HCT116 (cell line): Measurements from ENCODE around the gene GALNT7. TPM values are rescaled to one million over a fixed set of nuclear protein-coding genes. Genes with fewer than 3 reads are reported as not detected.

Experiments
- ATAC-seq: fragments of 200-7000 bp; cut with Tn5 transposase; 2 replicates; pipeline ENCODE4 v1.9.1; 2020; ENCODE audit warnings: mild to moderate bottlenecking, moderate library complexity
- BruUV-seq: library from RNA; stranded (reverse); fragments of 400-500 nt; replicated peaks from 2 replicates; lab custom pipeline; 2021; lab: Mats Ljungman, UMichigan
- CTCF ChIA-PET: fragments of 300-600 bp; sonication (Branson Sonifier 250); formaldehyde crosslinking; loops from one replicate; lab custom pipeline; 2021; ENCODE audit warnings: antibody characterized with exemption; lab: Charles Lee
- POLR2A ChIA-PET: fragments of 300-600, 350-600 bp; sonication (Branson Sonifier 250); formaldehyde crosslinking; loops from one replicate; lab custom pipeline; 2021; ENCODE audit warnings: antibody characterized with exemption; lab: Charles Lee
- RAD21 ChIA-PET, 2 experiments: fragments of 300-600 bp; sonication (Branson Sonifier 250); formaldehyde crosslinking; loops; one replicate each; lab custom pipeline; 2023; ENCODE audit warnings: low total read pairs in 2 of 2; ENCODE audit not compliant: uncharacterized antibody in 2 of 2, unreplicated experiment in 2 of 2, low non-redundant PET in 1 of 2; lab: Charles Lee
- DNase-seq: peaks from one replicate; pipeline ENCODE4 v3.0.0-alpha.2; 2010; ENCODE audit warnings: low read depth, low spot score
- H2AFZ ChIP-seq: fragments of 200-600 bp; shearing (Covaris generic), sonication (generic); 2 replicates; pipeline ENCODE4 v1.6.1; 2017; ENCODE audit warnings: low read depth, mixed run types, mixed read lengths, antibody characterized with exemption, low read length; ENCODE audit not compliant: poor library complexity, severe bottlenecking
- H3K27ac ChIP-seq: 2 replicates; pipeline ENCODE4 v1.5.1; 2012; ENCODE audit warnings: low read depth, low read length
- H3K27me3 ChIP-seq: fragments of 200-600 bp; sonication (generic); 2 replicates; pipeline ENCODE4 v1.6.1; 2016; ENCODE audit warnings: mixed run types, low read length, mixed read lengths; ENCODE audit not compliant: insufficient read depth
- H3K36me3 ChIP-seq, 2 experiments: fragments of 200-500 bp in 1 of 2; fragments of 200-600 bp in 1 of 2; sonication (Bioruptor generic) in 1 of 2; sonication (generic) in 1 of 2; 2 replicates each; pipeline versions ENCODE4 v1.5.1 to v1.6.1; 2014 to 2016; ENCODE audit warnings: low read length in 2 of 2, inconsistent platforms in 1 of 2, mixed read lengths in 1 of 2, mixed run types in 1 of 2; ENCODE audit not compliant: insufficient read depth in 2 of 2, control insufficient read depth in 1 of 2
- H3K4me1 ChIP-seq, 2 experiments: fragments of 200-600 bp in 1 of 2; sonication (generic) in 1 of 2; 2 replicates each; pipeline versions ENCODE4 v1.5.1 to v1.6.1; 2012 to 2017; ENCODE audit warnings: low read length in 2 of 2, inconsistent platforms in 1 of 2, mild to moderate bottlenecking in 1 of 2, mixed read lengths in 1 of 2, mixed run types in 1 of 2, moderate library complexity in 1 of 2; ENCODE audit not compliant: insufficient read depth in 2 of 2, control insufficient read depth in 1 of 2
- H3K4me2 ChIP-seq: fragments of 200-600 bp; sonication (generic); 2 replicates; pipeline ENCODE4 v1.6.1; 2017; ENCODE audit warnings: mixed run types, low read length, mixed read lengths
- H3K4me3 ChIP-seq, 2 experiments: fragments of 200-600 bp in 1 of 2; sonication (generic) in 1 of 2; replicated peaks in 1 of 2; 2 replicates each; pipeline ENCODE4 v1.5.1; 2011 to 2016; ENCODE audit warnings: low read length in 2 of 2, control low read depth in 1 of 2, low read depth in 1 of 2, mild to moderate bottlenecking in 1 of 2, mixed read lengths in 1 of 2, mixed run types in 1 of 2
- H3K79me2 ChIP-seq: fragments of 200-600 bp; sonication (generic); 2 replicates; pipeline ENCODE4 v1.6.1; 2017; ENCODE audit warnings: mild to moderate bottlenecking, mixed run types, low read length, moderate library complexity, mixed read lengths; ENCODE audit not compliant: insufficient read depth
- H3K9ac ChIP-seq: fragments of 200-600 bp; sonication (generic); 2 replicates; pipeline ENCODE4 v1.6.1; 2016; ENCODE audit warnings: low read length, mixed read lengths
- H3K9me2 ChIP-seq: fragments of 200-600 bp; sonication (generic), shearing (Covaris generic); 2 replicates; pipeline ENCODE4 v1.6.1; 2017; ENCODE audit warnings: mixed run types, mild to moderate bottlenecking, moderate library complexity; ENCODE audit not compliant: insufficient read depth
- H3K9me3 ChIP-seq, 2 experiments: fragments of 200-500 bp in 1 of 2; fragments of 200-600 bp in 1 of 2; sonication (Bioruptor generic) in 1 of 2; sonication (generic) in 1 of 2; 2 replicates each; pipeline ENCODE4 v1.6.1; 2014 to 2017; ENCODE audit warnings: low read length in 2 of 2, mixed read lengths in 2 of 2, inconsistent platforms in 1 of 2, low read depth in 1 of 2, mild to moderate bottlenecking in 1 of 2, mixed run types in 1 of 2, moderate library complexity in 1 of 2; ENCODE audit not compliant: control insufficient read depth in 1 of 2, insufficient read depth in 1 of 2
- H4K20me1 ChIP-seq: fragments of 200-600 bp; sonication (generic), shearing (Covaris generic); 2 replicates; pipeline ENCODE4 v1.6.1; 2017; ENCODE audit warnings: mixed run types, mild to moderate bottlenecking, moderate library complexity; ENCODE audit not compliant: insufficient read depth
- ATF3 ChIP-seq: IDR thresholded peaks from 2 replicates; pipeline ENCODE4 v1.6.1; 2012
- CEBPB ChIP-seq: IDR thresholded peaks from 2 replicates; pipeline ENCODE4 v1.6.1; 2012; ENCODE audit warnings: low read depth
- CTCF ChIP-seq, 3 experiments: fragments of 200-600 bp in 1 of 3; sonication (generic) in 1 of 3; IDR thresholded peaks in 2 of 3; conservative IDR thresholded peaks in 1 of 3; 2 replicates each; pipeline ENCODE4 v1.5.1; 2012 to 2017; ENCODE audit warnings: low read depth in 2 of 3, low read length in 2 of 3, antibody characterized with exemption in 1 of 3, borderline replicate concordance in 1 of 3, control low read depth in 1 of 3, mild to moderate bottlenecking in 1 of 3, mixed read lengths in 1 of 3, mixed run types in 1 of 3, moderate library complexity in 1 of 3; ENCODE audit not compliant: insufficient read depth in 1 of 3
- ELF1 ChIP-seq: IDR thresholded peaks from 2 replicates; pipeline ENCODE4 v1.6.1; 2012; ENCODE audit warnings: low read depth, borderline replicate concordance
- EZH2 ChIP-seq: fragments of 200-600 bp; sonication (generic); IDR thresholded peaks from 2 replicates; pipeline ENCODE4 v1.6.1; 2017; ENCODE audit warnings: antibody characterized with exemption, mixed run types
- EZH2phosphoT487 ChIP-seq: fragments of 200-600 bp; IDR thresholded peaks from 2 replicates; pipeline ENCODE4 v1.6.1; 2018; ENCODE audit warnings: antibody characterized with exemption, borderline replicate concordance
- JUND ChIP-seq: IDR thresholded peaks from 2 replicates; pipeline ENCODE4 v1.6.1; 2012
- MAX ChIP-seq: IDR thresholded peaks from 2 replicates; pipeline ENCODE4 v1.6.1; 2012
- POLR2AphosphoS5 ChIP-seq: IDR thresholded peaks from 2 replicates; pipeline ENCODE4 v1.6.1; 2011; ENCODE audit warnings: mild to moderate bottlenecking, low read depth, low read length, moderate library complexity
- RAD21 ChIP-seq: IDR thresholded peaks from 2 replicates; pipeline ENCODE4 v1.6.1; 2012; ENCODE audit warnings: low read depth, mild to moderate bottlenecking
- REST ChIP-seq: IDR thresholded peaks from 2 replicates; pipeline ENCODE4 v1.6.1; 2012; ENCODE audit warnings: low read depth
- SIN3A ChIP-seq: IDR thresholded peaks from 2 replicates; pipeline ENCODE4 v1.6.1; 2012; ENCODE audit warnings: low read depth
- SRF ChIP-seq: IDR thresholded peaks from 2 replicates; pipeline ENCODE4 v1.6.1; 2012; ENCODE audit warnings: low read depth
- ZBTB33 ChIP-seq: IDR thresholded peaks from 2 replicates; pipeline ENCODE4 v1.6.1; 2011; ENCODE audit warnings: mild to moderate bottlenecking, low read length, moderate library complexity; ENCODE audit not compliant: insufficient replicate concordance; ENCODE audit errors: extremely low read depth
- ZNF274 ChIP-seq: fragments of 200-500 bp; sonication (Bioruptor generic); IDR thresholded peaks from 2 replicates; pipeline ENCODE4 v1.6.1; 2014; ENCODE audit warnings: mild to moderate bottlenecking, low read depth, low read length, inconsistent platforms
- intact Hi-C: fragments of 100-400 bp; cut with micrococcal nuclease; formaldehyde crosslinking; loops from 2 replicates; pipeline ENCODE4 v1.10.0; 2022
- total RNA-seq: library from RNA; stranded (reverse); gene quantifications from one replicate; pipeline ENCODE4 v1.2.1, GENCODE V29; 2021; ENCODE audit not compliant: unreplicated experiment

GALNT7 gene
- total RNA-seq, 1 experiment from 2014 or later = 21.3 TPM

- POLR2A ChIA-PET = no interaction called here
Observed at GRCh38 chr4:173294444-173294843, 125.8 kb downstream of the GALNT7 start.

More at GRCh38 chr4:173294444-173294843, 125.8 kb downstream of the GALNT7 start:
- ChIA-PET RAD21 (no interaction called here), CTCF (interaction anchor here (0.5 kb wide), 1 partner anchor 281 kb away, joined by 4 read pairs; no protein-coding TSS in a partner anchor)
- Histone ChIP-seq H3K9ac (no peak overlapping the region), H3K4me1 (no peaks in the 10 kb centered on the region), H3K9me2 (no peaks in the 10 kb centered on the region), H4K20me1 (no peaks in the 10 kb centered on the region), H3K4me3 (no peak overlapping the region), H2AFZ (no peak overlapping the region), H3K27me3 (no peaks in the 10 kb centered on the region), H3K79me2 (no peaks in the 10 kb centered on the region), H3K9me3 (no peaks in the 10 kb centered on the region), H3K27ac (no peak overlapping the region), H3K36me3 (no peaks in the 10 kb centered on the region), H3K4me2 (no peak overlapping the region)
- ATAC-seq (no peak), DNase-seq (no peak)
- BruUV-seq = no TSS peak
- intact Hi-C loops = no loop called here
- TF ChIP-seq POLR2AphosphoS5 (no peak), RAD21 (no peak), ATF3 (no peak), EZH2 (no peak), ELF1 (no peak), CEBPB (no peak), EZH2phosphoT487 (no peak), REST (no peak), SRF (no peak), ZBTB33 (no peak), CTCF (IDR thresholded peaks at IDR 0.05 in 2 of 3, conservative IDR thresholded peaks at IDR 0.05 in 1 of 3; ENCODE audit: borderline replicate concordance in 1 of 3, insufficient read depth in 1 of 3, low read depth in 2 of 3, low read length in 2 of 3) (no peak), JUND (no peak), ZNF274 (no peak), SIN3A (no peak), MAX (no peak)
